ENCODE data around the gene FBXO17. TPM values are rescaled to one million over a fixed set of nuclear protein-coding genes. Genes with fewer than 3 reads are reported as not detected.

Gene FBXO17
- total RNA-seq, 1 donor from 2014 or later: not detected

GRCh38 chr19:38910488-38910887 is 65.1 kb downstream of the FBXO17 start:
- ATAC-seq (ENCODE audit: low read depth) (no peak), DNase-seq (no peak)
- Mint-ChIP-seq H3K27me3 (no peaks in the 10 kb centered on the region), H3K9me3 (no peaks in the 10 kb centered on the region), H3K27ac (no peak overlapping the region), H3K36me3 (ENCODE audit: low read depth) (peaks cover 32% of the 10 kb centered on the region), H3K4me3 (no peak overlapping the region), H3K4me1 (no peaks in the 10 kb centered on the region)
- no peak for TF ChIP-seq CTCF (IDR thresholded peaks at IDR 0.05)
- CTCF ChIA-PET: no interaction called here
- POLR2A ChIA-PET: no interaction called here
- intact Hi-C loops (cut with micrococcal nuclease): no loop called here

GRCh38 chr19:38908911-38909310 is 66.6 kb downstream of the FBXO17 start:
- CTCF ChIA-PET: no interaction called here
- H3K27ac Mint-ChIP-seq: no peak overlapping the region
- TF ChIP-seq CTCF (IDR thresholded peaks at IDR 0.05): no peak
- DNase-seq: no peak
- intact Hi-C loops (cut with micrococcal nuclease): no loop called here
- H3K36me3 Mint-ChIP-seq (ENCODE audit: low read depth): peaks cover 46% of the 10 kb centered on the region
- POLR2A ChIA-PET: interaction anchor here (0.5 kb wide), 1 partner anchor 522 kb away, joined by 6 read pairs; no protein-coding TSS in a partner anchor
- no peak overlapping the region for H3K4me3 Mint-ChIP-seq
- H3K9me3 Mint-ChIP-seq: no peaks in the 10 kb centered on the region
- H3K4me1 Mint-ChIP-seq: peaks cover 5% of the 10 kb centered on the region
- H3K27me3 Mint-ChIP-seq: no peaks in the 10 kb centered on the region
- ATAC-seq (ENCODE audit: low read depth): no peak

GRCh38 chr19:38907670-38908069 is 67.9 kb downstream of the FBXO17 start:
- TF ChIP-seq CTCF (IDR thresholded peaks at IDR 0.05): no peak
- peaks cover 5% of the 10 kb centered on the region for H3K4me1 Mint-ChIP-seq
- H3K27ac Mint-ChIP-seq: no peak overlapping the region
- ChIA-PET CTCF (interaction anchor here (1.1 kb wide), 1 partner anchor 20 kb away, joined by 3 read pairs; no protein-coding TSS in a partner anchor), POLR2A (interaction anchor here (0.6 kb wide), 1 partner anchor 63 kb away, joined by 3 read pairs; no protein-coding TSS in a partner anchor)
- ATAC-seq (ENCODE audit: low read depth) (no peak), DNase-seq (no peak)
- H3K4me3 Mint-ChIP-seq: no peak overlapping the region
- H3K27me3 Mint-ChIP-seq: no peaks in the 10 kb centered on the region
- H3K9me3 Mint-ChIP-seq: no peaks in the 10 kb centered on the region
- H3K36me3 Mint-ChIP-seq (ENCODE audit: low read depth): peaks cover 51% of the 10 kb centered on the region
- intact Hi-C loops (cut with micrococcal nuclease): no loop called here

- Mint-ChIP-seq H3K9me3 (no peaks in the 10 kb centered on the region), H3K4me1 (peaks cover 5% of the 10 kb centered on the region), H3K27me3 (no peaks in the 10 kb centered on the region), H3K4me3 (no peak overlapping the region), H3K27ac (no peak overlapping the region), H3K36me3 (ENCODE audit: low read depth) (peaks cover 51% of the 10 kb centered on the region)
- TF ChIP-seq CTCF (IDR thresholded peaks at IDR 0.05): no peak
- ChIA-PET CTCF (interaction anchor here (1.1 kb wide), 1 partner anchor 20 kb away, joined by 3 read pairs; no protein-coding TSS in a partner anchor), POLR2A (interaction anchor here (0.7 to 0.9 kb wide), 2 partner anchors 54 to 146 kb away, joined by 3 to 4 read pairs; no protein-coding TSS in a partner anchor)
- intact Hi-C loops (cut with micrococcal nuclease): no loop called here
- no peak for DNase-seq
- no peak for ATAC-seq (ENCODE audit: low read depth)
These were observed 68.3 kb downstream of the FBXO17 start for GRCh38 chr19:38907227-38907626.

GRCh38 chr19:38905620-38906019 is 69.9 kb downstream of the FBXO17 start:
- peaks cover 12% of the 10 kb centered on the region for H3K4me1 Mint-ChIP-seq
- POLR2A ChIA-PET: interaction anchor here (0.6 kb wide), 1 partner anchor 337 kb away, joined by 3 read pairs; no protein-coding TSS in a partner anchor
- intact Hi-C loops (cut with micrococcal nuclease): no loop called here
- peaks cover 54% of the 10 kb centered on the region for H3K36me3 Mint-ChIP-seq (ENCODE audit: low read depth)
- DNase-seq (no peak), ATAC-seq (ENCODE audit: low read depth) (no peak)
- H3K9me3 Mint-ChIP-seq: no peaks in the 10 kb centered on the region
- CTCF ChIA-PET: no interaction called here
- H3K27ac Mint-ChIP-seq: no peak overlapping the region
- H3K4me3 Mint-ChIP-seq: no peak overlapping the region
- TF ChIP-seq CTCF (IDR thresholded peaks at IDR 0.05): no peak
- no peaks in the 10 kb centered on the region for H3K27me3 Mint-ChIP-seq

Measured in activated B cell treated with CpG ODN at 0.5 μM for 24 hours (primary cell).